Neural progenitor cell (in vitro differentiated cells): Measurements from ENCODE around the gene LRCOL1. TPM values are rescaled to one million over a fixed set of nuclear protein-coding genes. Genes with fewer than 3 reads are reported as not detected.
A peak's percentile ranks its signal among the peaks of the same experiment; 100 is the strongest.

Source experiments
- DNase-seq: peaks from one replicate; pipeline ENCODE4 v3.0.0-alpha.2; 2016; ENCODE audit warnings: low spot score
- H2AFZ ChIP-seq: fragments of 200-600 bp; sonication (generic); replicated peaks from 2 replicates; pipeline ENCODE4 v1.6.1; 2016; ENCODE audit warnings: antibody characterized with exemption
- H3F3A ChIP-seq: fragments of 200-600 bp; sonication (generic); 2 replicates; pipeline ENCODE4 v1.6.1; 2016; ENCODE audit warnings: antibody characterized with exemption, low read depth
- H3K27ac ChIP-seq: fragments of 200-600 bp; sonication (generic); 2 replicates; pipeline ENCODE4 v1.5.1; 2016; ENCODE audit warnings: mild to moderate bottlenecking
- H3K27me3 ChIP-seq: fragments of 200-600 bp; sonication (generic); 2 replicates; pipeline ENCODE4 v1.6.1; 2016; ENCODE audit warnings: mild to moderate bottlenecking, moderate library complexity
- H3K36me3 ChIP-seq: fragments of 200-600 bp; sonication (generic); 2 replicates; pipeline ENCODE4 v1.5.1; 2016
- H3K4me1 ChIP-seq: fragments of 200-600 bp; sonication (generic); 2 replicates; pipeline ENCODE4 v1.6.1; 2016; ENCODE audit warnings: mixed run types
- H3K4me2 ChIP-seq: fragments of 200-600 bp; sonication (generic); 2 replicates; pipeline ENCODE4 v1.6.1; 2016
- H3K4me3 ChIP-seq: fragments of 200-600 bp; sonication (generic); 2 replicates; pipeline ENCODE4 v1.5.1; 2016
- H3K79me2 ChIP-seq: fragments of 200-600 bp; sonication (generic); 2 replicates; pipeline ENCODE4 v1.6.1; 2016; ENCODE audit warnings: low read depth
- H3K9ac ChIP-seq: fragments of 200-600 bp; sonication (generic); 2 replicates; pipeline ENCODE4 v1.6.1; 2016
- H3K9me3 ChIP-seq: fragments of 200-600 bp; sonication (generic); 2 replicates; pipeline ENCODE4 v1.5.1; 2016; ENCODE audit warnings: low read depth
- H4K20me1 ChIP-seq: fragments of 200-600 bp; sonication (generic); 2 replicates; pipeline ENCODE4 v1.6.1; 2016; ENCODE audit warnings: low read depth
- H3K27ac Mint-ChIP-seq: 3 replicates; pipeline ENCODE4 v1.8.0; 2021; ENCODE audit warnings: mixed read lengths
- H3K27me3 Mint-ChIP-seq: 2 replicates; pipeline ENCODE4 v1.8.0; 2022; ENCODE audit warnings: low read depth, mild to moderate bottlenecking, inconsistent platforms, moderate library complexity, mixed read lengths; ENCODE audit not compliant: insufficient read depth
- H3K36me3 Mint-ChIP-seq: 3 replicates; pipeline ENCODE4 v1.8.0; 2021; ENCODE audit warnings: mixed read lengths
- H3K4me1 Mint-ChIP-seq: 3 replicates; pipeline ENCODE4 v1.8.0; 2021; ENCODE audit warnings: mixed read lengths
- H3K4me3 Mint-ChIP-seq: 3 replicates; pipeline ENCODE4 v1.8.0; 2021; ENCODE audit warnings: mild to moderate bottlenecking, moderate library complexity, mixed read lengths
- H3K9me3 Mint-ChIP-seq: 3 replicates; pipeline ENCODE4 v1.8.0; 2020; ENCODE audit warnings: mixed read lengths
- CTCF ChIP-seq: fragments of 200-600 bp; sonication (generic); IDR thresholded peaks from 2 replicates; pipeline ENCODE4 v1.5.1; 2017; ENCODE audit warnings: antibody characterized with exemption, mild to moderate bottlenecking
- EZH2 ChIP-seq: fragments of 200-600 bp; sonication (generic); IDR thresholded peaks from 2 replicates; pipeline ENCODE4 v1.6.1; 2017; ENCODE audit warnings: antibody characterized with exemption, mild to moderate bottlenecking, moderate library complexity
- EZH2phosphoT487 ChIP-seq: fragments of 200-600 bp; sonication (generic); IDR thresholded peaks from 2 replicates; pipeline ENCODE4 v1.6.1; 2017; ENCODE audit warnings: antibody characterized with exemption
- total RNA-seq: library from RNA; depleted of rRNA; stranded (reverse); fragments of >200 nt; gene quantifications from 2 replicates; pipeline ENCODE4 v1.2.3, GENCODE V29; 2015; ENCODE audit warnings: low replicate concordance

The LRCOL1 gene
- total RNA-seq, 1 donor from 2014 or later = not detected

- H3K9me3 ChIP-seq = no peaks in the 10 kb centered on the region
- TF ChIP-seq EZH2 = no peak
- TF ChIP-seq CTCF = no peak
- no peak for TF ChIP-seq EZH2phosphoT487
- Mint-ChIP-seq H3K9me3 (no peaks in the 10 kb centered on the region), H3K27me3 (peaks cover 2% of the 10 kb centered on the region), H3K36me3 (peaks cover 41% of the 10 kb centered on the region), H3K4me1 (no peaks in the 10 kb centered on the region), H3K4me3 (peak overlapping the region; percentile 50), H3K27ac (no peak overlapping the region)
- no peaks in the 10 kb centered on the region for H3K27me3 ChIP-seq
- H4K20me1 ChIP-seq = no peaks in the 10 kb centered on the region
- no peak overlapping the region for H3K9ac ChIP-seq
- no peaks in the 10 kb centered on the region for H3K36me3 ChIP-seq
- H3K4me1 ChIP-seq = no peaks in the 10 kb centered on the region
- no peaks in the 10 kb centered on the region for H3F3A ChIP-seq
- H3K4me2 ChIP-seq = no peak overlapping the region
- no peak overlapping the region for H3K4me3 ChIP-seq
- H3K27ac ChIP-seq = no peak overlapping the region
- no peak for DNase-seq
- H3K79me2 ChIP-seq = no peaks in the 10 kb centered on the region
- H2AFZ ChIP-seq = no peak overlapping the region
Observed at GRCh38 chr12:132629330-132629729, 18.9 kb upstream of the LRCOL1 start.

- Mint-ChIP-seq H3K9me3 (no peaks in the 10 kb centered on the region), H3K27me3 (peaks cover 6% of the 10 kb centered on the region), H3K4me1 (peaks cover 9% of the 10 kb centered on the region), H3K36me3 (peaks cover 24% of the 10 kb centered on the region), H3K4me3 (no peak overlapping the region), H3K27ac (no peak overlapping the region)
- Histone ChIP-seq H3K4me3 (no peak overlapping the region), H3F3A (peaks cover 4% of the 10 kb centered on the region), H3K4me2 (no peak overlapping the region), H3K79me2 (no peaks in the 10 kb centered on the region), H3K9me3 (no peaks in the 10 kb centered on the region), H3K27ac (no peak overlapping the region), H2AFZ (no peak overlapping the region), H3K4me1 (no peaks in the 10 kb centered on the region), H3K27me3 (peaks cover 8% of the 10 kb centered on the region), H4K20me1 (peaks cover 19% of the 10 kb centered on the region), H3K9ac (no peak overlapping the region), H3K36me3 (no peaks in the 10 kb centered on the region)
- TF ChIP-seq CTCF = no peak
- no peak for TF ChIP-seq EZH2
- no peak for TF ChIP-seq EZH2phosphoT487
- DNase-seq = no peak
Observed at GRCh38 chr12:132625731-132626430, 15.5 kb upstream of the LRCOL1 start.

- no peak overlapping the region for H3K9ac ChIP-seq
- no peak for DNase-seq
- no peak overlapping the region for H3K4me3 ChIP-seq
- no peaks in the 10 kb centered on the region for H3K4me1 ChIP-seq
- H3K36me3 ChIP-seq = no peaks in the 10 kb centered on the region
- H3K27ac Mint-ChIP-seq = no peak overlapping the region
- peaks cover 4% of the 10 kb centered on the region for H3F3A ChIP-seq
- no peak overlapping the region for H3K4me3 Mint-ChIP-seq
- no peak overlapping the region for H3K27ac ChIP-seq
- no peaks in the 10 kb centered on the region for H3K9me3 ChIP-seq
- no peaks in the 10 kb centered on the region for H3K9me3 Mint-ChIP-seq
- peaks cover 26% of the 10 kb centered on the region for H4K20me1 ChIP-seq
- TF ChIP-seq EZH2 (no peak), EZH2phosphoT487 (no peak), CTCF (no peak)
- no peaks in the 10 kb centered on the region for H3K79me2 ChIP-seq
- peaks cover 9% of the 10 kb centered on the region for H3K27me3 Mint-ChIP-seq
- H2AFZ ChIP-seq = no peak overlapping the region
- H3K27me3 ChIP-seq = peaks cover 16% of the 10 kb centered on the region
- H3K4me2 ChIP-seq = no peak overlapping the region
- peaks cover 9% of the 10 kb centered on the region for H3K4me1 Mint-ChIP-seq
- peaks cover 19% of the 10 kb centered on the region for H3K36me3 Mint-ChIP-seq
Observed at GRCh38 chr12:132624910-132625630, 14.7 kb upstream of the LRCOL1 start.
